ENCODE data around the gene RABEP2. TPM values are rescaled to one million over a fixed set of nuclear protein-coding genes. Genes with fewer than 3 reads are reported as not detected.

RABEP2 gene
- total and polyA plus RNA-seq, 9 of the 15 experiments (the other 6 are each of a cell fraction or from before 2014, with no cell fraction given): 0.15 to 13.4 (median 3.5) TPM

GRCh38 chr16:28905800-28906372 is 19.2 kb downstream of the RABEP2 start:
- Histone ChIP-seq H3K4me2 (ENCODE audit: insufficient read depth, low read length) (no peak overlapping the region), H3K79me2 (ENCODE audit: control insufficient read depth, insufficient read depth, low read length) (no peaks in the 10 kb centered on the region), H3K9me3 (replicated peaks; ENCODE audit: control insufficient read depth, insufficient read depth, low read depth, low read length) (no peaks in the 10 kb centered on the region), H3K9me1 (ENCODE audit: control insufficient read depth, insufficient read depth, low read length) (peaks cover 4% of the 10 kb centered on the region), H3K9ac (ENCODE audit: insufficient read depth in 1 of 2, low read depth in 2 of 2, low read length in 2 of 2) (no peak overlapping the region; a peak in 1 of 4 replicates), H3K27ac (ENCODE audit: extremely low read depth, low read depth, low read length) (no peak overlapping the region), H4K20me1 (replicated peaks; ENCODE audit: control insufficient read depth, insufficient read depth, low read length) (no peaks in the 10 kb centered on the region), H3K4me1 (replicated peaks in 1 of 2; ENCODE audit: control insufficient read depth in 2 of 2, insufficient read depth in 2 of 2, low read length in 2 of 2) (peaks cover 0 to 30% of the 10 kb centered on the region in 2 experiments; a peak in 2 of 5 replicates), H2AFZ (ENCODE audit: low read depth, low read length) (no peak overlapping the region), H3K4me3 (no peak overlapping the region), H3K27me3 (ENCODE audit: control insufficient read depth in 2 of 2, insufficient read depth in 2 of 2, low read length in 2 of 2) (no peaks in the 10 kb centered on the region), H3K36me3 (ENCODE audit: control insufficient read depth, insufficient read depth, low read length) (no peaks in the 10 kb centered on the region)
- ATAC-seq: no peak; the same call in 2 of the 3 replicates
- in situ Hi-C loops (cut with MboI) (no loop called here), intact Hi-C loops (cut with micrococcal nuclease) (no loop called here)
- FAIRE-seq: no peak
- DNase-seq (ENCODE audit: extremely low read depth in 1 of 4, low spot score in 3 of 4): peak in 1 of 4 experiments; percentile 7
- ChIA-PET POLR2A (interaction anchor here (0.7 kb wide), 1 partner anchor 9 kb away, joined by 3 read pairs; no protein-coding TSS in a partner anchor), CTCF (ENCODE audit: low intra/inter-chr PET ratio) (no interaction called here)
- WGBS (ENCODE audit: insufficient coverage, low coverage, missing lambda C conversion rate): 52% methylated on average over 16 of the region's 24 CpGs
- no TSS peak for BruUV-seq (replicated peaks)
- TF ChIP-seq TAF9B (IDR thresholded peaks at IDR 0.05; ENCODE audit: partially characterized antibody) (no peak), ZSCAN32 (CRISPR knock-in tag; IDR thresholded peaks at IDR 0.05) (no peak), MXD1 (CRISPR knock-in tag; IDR thresholded peaks at IDR 0.05; ENCODE audit: borderline replicate concordance, poor library complexity, severe bottlenecking) (no peak), EZH2 (IDR thresholded peaks at IDR 0.05; ENCODE audit: borderline replicate concordance, low read depth, low read length) (no peak), CEBPB (tag; IDR thresholded peaks at IDR 0.05) (no peak), SREBF1 (IDR thresholded peaks at IDR 0.05; ENCODE audit: borderline replicate concordance, low read depth, low read length) (no peak), ZFPM2 (CRISPR knock-in tag; IDR thresholded peaks at IDR 0.05) (no peak), RREB1 (CRISPR knock-in tag; IDR thresholded peaks at IDR 0.05) (no peak), MAFK (IDR thresholded peaks at IDR 0.05; ENCODE audit: low read length) (no peak), EWSR1 (IDR thresholded peaks at IDR 0.05; ENCODE audit: borderline replicate concordance, low read depth, partially characterized antibody) (no peak), TCF3 (CRISPR knock-in tag; IDR thresholded peaks at IDR 0.05) (no peak), ELF4 (CRISPR knock-in tag; IDR thresholded peaks at IDR 0.05) (no peak), ZNF561 (CRISPR knock-in tag; conservative IDR thresholded peaks at IDR 0.05) (no peak), CGGBP1 (CRISPR knock-in tag; IDR thresholded peaks at IDR 0.05) (no peak), HNRNPH1 (optimal IDR thresholded peaks at IDR 0.05; ENCODE audit: low read depth, low read length) (no peak), KLF1 (tag; IDR thresholded peaks at IDR 0.05) (no peak), SMARCA5 (IDR thresholded peaks at IDR 0.05) (no peak), ARNT (IDR thresholded peaks at IDR 0.05) (no peak)
